Esophagus muscularis mucosa (tissue), 4 donors: ENCODE results near the gene TXNRD3.

ENCODE experiments used
- EP300 ChIP-seq: sonication (generic); formaldehyde crosslinking; IDR thresholded peaks from one replicate; pipeline ENCODE4 v1.6.1; 2017; ENCODE audit warnings: antibody characterized with exemption
- POLR2A ChIP-seq: fragments of 450-650 bp; IDR thresholded peaks from one replicate; pipeline ENCODE4 v1.6.1; 2017; ENCODE audit warnings: antibody characterized with exemption, moderate library complexity, mild to moderate bottlenecking, low read depth
- POLR2AphosphoS5 ChIP-seq, 2 donors: sonication (generic); formaldehyde crosslinking; IDR thresholded peaks; one replicate each; pipeline ENCODE4 v1.6.1; 2017; ENCODE audit warnings: antibody characterized with exemption in 2 of 2
- TF ChIP-seq, protein P1 (sequence below), 3 experiments: fragments of 200-600 bp in 2 of 3; fragments of 450-650 bp in 1 of 3; sonication (generic) in 2 of 3; IDR thresholded peaks; one replicate each; pipeline ENCODE4 v1.5.1; 2017 to 2019; ENCODE audit warnings: antibody characterized with exemption in 3 of 3, mild to moderate bottlenecking in 2 of 3, moderate library complexity in 1 of 3

DNA sequence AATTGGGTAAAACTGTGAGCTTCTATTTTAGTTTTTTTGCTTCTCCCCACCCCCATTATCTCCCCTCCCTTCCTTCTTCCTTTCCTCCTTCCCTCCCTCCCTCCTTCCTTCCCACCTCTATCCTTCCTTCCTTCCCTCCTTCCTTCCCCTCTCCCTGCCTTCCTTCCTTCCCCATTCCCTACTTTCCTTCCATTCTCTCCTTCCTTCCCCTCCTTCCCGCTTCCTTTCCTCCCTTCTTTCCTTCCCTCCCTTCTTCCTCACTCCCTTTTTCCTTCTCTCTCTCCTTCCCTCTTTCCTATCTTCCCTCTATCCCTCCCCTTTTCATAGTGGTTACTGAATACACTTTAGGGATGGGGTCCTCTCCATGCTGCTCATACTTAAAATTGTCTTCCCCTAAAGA is 55.8 kb downstream of the TXNRD3 start:
- TF ChIP-seq, protein P1, sequence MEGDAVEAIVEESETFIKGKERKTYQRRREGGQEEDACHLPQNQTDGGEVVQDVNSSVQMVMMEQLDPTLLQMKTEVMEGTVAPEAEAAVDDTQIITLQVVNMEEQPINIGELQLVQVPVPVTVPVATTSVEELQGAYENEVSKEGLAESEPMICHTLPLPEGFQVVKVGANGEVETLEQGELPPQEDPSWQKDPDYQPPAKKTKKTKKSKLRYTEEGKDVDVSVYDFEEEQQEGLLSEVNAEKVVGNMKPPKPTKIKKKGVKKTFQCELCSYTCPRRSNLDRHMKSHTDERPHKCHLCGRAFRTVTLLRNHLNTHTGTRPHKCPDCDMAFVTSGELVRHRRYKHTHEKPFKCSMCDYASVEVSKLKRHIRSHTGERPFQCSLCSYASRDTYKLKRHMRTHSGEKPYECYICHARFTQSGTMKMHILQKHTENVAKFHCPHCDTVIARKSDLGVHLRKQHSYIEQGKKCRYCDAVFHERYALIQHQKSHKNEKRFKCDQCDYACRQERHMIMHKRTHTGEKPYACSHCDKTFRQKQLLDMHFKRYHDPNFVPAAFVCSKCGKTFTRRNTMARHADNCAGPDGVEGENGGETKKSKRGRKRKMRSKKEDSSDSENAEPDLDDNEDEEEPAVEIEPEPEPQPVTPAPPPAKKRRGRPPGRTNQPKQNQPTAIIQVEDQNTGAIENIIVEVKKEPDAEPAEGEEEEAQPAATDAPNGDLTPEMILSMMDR (IDR thresholded peaks at IDR 0.05), result no peak
- TF ChIP-seq POLR2A (no peak), POLR2AphosphoS5 (IDR thresholded peaks at IDR 0.05) (no peak), EP300 (no peak)
